ENCODE data around the gene PLAC9. TPM values are rescaled to one million over a fixed set of nuclear protein-coding genes. Genes with fewer than 3 reads are reported as not detected.
A peak's percentile ranks its signal among the peaks of the same experiment; 100 is the strongest.
"Not testable (repeated sequence)": the region's sequence is repeated elsewhere in the genome, so short reads cannot be mapped to it uniquely, and the experiment has no call there.

Gene PLAC9
- total RNA-seq, 4 donors from 2014 or later = 1.7 to 6.6 (median 5.7) TPM; not detected in 1

GRCh38 chr10:80122746-80123145 lies 9.8 kb upstream of the PLAC9 start:
- in situ Hi-C loops (cut with MboI; ENCODE audit: low pct_ligation_motif_present in 1 of 4, low pct_unique_long_range_greater_than_20kb in 1 of 4, low sequenced_read_pairs in 3 of 4) (loop anchor here in 1 of 4 donors (25.0 kb wide), 1 partner anchor 110 kb away; no protein-coding TSS in a partner anchor), intact Hi-C loops (cut with DNase I; ENCODE audit: low total_unique reads) (no loop called here)
- H3K4me1 ChIP-seq = no peaks in the 10 kb centered on the region
- TF ChIP-seq CTCF (IDR thresholded peaks at IDR 0.05) (no peak), POLR2A (IDR thresholded peaks at IDR 0.05) (no peak), POLR2AphosphoS5 (IDR thresholded peaks at IDR 0.05) (no peak), EP300 (IDR thresholded peaks at IDR 0.05; ENCODE audit: low read depth) (no peak)
- H3K27me3 ChIP-seq = no peaks in the 10 kb centered on the region
- 67 to 69% methylated on average over 1 to 2 of the region's 2 CpGs for WGBS, 2 donors (ENCODE audit: low coverage in 1 of 2)
- H3K36me3 ChIP-seq = no peaks in the 10 kb centered on the region
- H3K27ac ChIP-seq = no peak overlapping the region
- no peaks in the 10 kb centered on the region for H3K9me3 ChIP-seq
- H3K4me3 ChIP-seq = no peak overlapping the region
- DNase-seq = no peak

- Histone ChIP-seq H3K4me1 (no peaks in the 10 kb centered on the region), H3K36me3 (no peaks in the 10 kb centered on the region), H3K27ac (no peak overlapping the region), H3K27me3 (peaks cover 12% of the 10 kb centered on the region), H3K4me3 (no peak overlapping the region), H3K9me3 (no peaks in the 10 kb centered on the region)
- no peak for TF ChIP-seq CTCF (IDR thresholded peaks at IDR 0.05)
- TF ChIP-seq POLR2AphosphoS5 (IDR thresholded peaks at IDR 0.05) = no peak
- TF ChIP-seq EP300 (IDR thresholded peaks at IDR 0.05; ENCODE audit: low read depth) = no peak
- no peak for TF ChIP-seq POLR2A (IDR thresholded peaks at IDR 0.05)
- WGBS, 2 donors (ENCODE audit: low coverage in 1 of 2) = 44 to 50% methylated on average over 1 to 4 of the region's 4 CpGs
- intact Hi-C loops (cut with DNase I; ENCODE audit: low total_unique reads) (no loop called here), in situ Hi-C loops (cut with MboI; ENCODE audit: low pct_ligation_motif_present in 1 of 4, low pct_unique_long_range_greater_than_20kb in 1 of 4, low sequenced_read_pairs in 3 of 4) (no loop called here)
- no peak for DNase-seq
Observed at GRCh38 chr10:80126876-80127275, 5.7 kb upstream of the PLAC9 start.

- in situ Hi-C loops (cut with MboI; ENCODE audit: low pct_ligation_motif_present in 1 of 4, low pct_unique_long_range_greater_than_20kb in 1 of 4, low sequenced_read_pairs in 3 of 4) = no loop called here
- Histone ChIP-seq H3K36me3 (no peaks in the 10 kb centered on the region), H3K4me1 (peaks cover 0 to 9% (median 3%) of the 10 kb centered on the region in 4 donors), H3K4me3 (no peak overlapping the region), H3K27me3 (peaks cover 47% of the 10 kb centered on the region), H3K9me3 (no peaks in the 10 kb centered on the region), H3K27ac (no peak overlapping the region)
- intact Hi-C loops (cut with DNase I; ENCODE audit: low total_unique reads) = no loop called here
- WGBS, 2 donors (ENCODE audit: low coverage in 1 of 2) = 68 to 84% methylated on average over 4 to 6 of the region's 6 CpGs
- no peak for DNase-seq
- no peak for TF ChIP-seq CTCF (IDR thresholded peaks at IDR 0.05)
- no peak for TF ChIP-seq EP300 (IDR thresholded peaks at IDR 0.05; ENCODE audit: low read depth)
- no peak for TF ChIP-seq POLR2A (IDR thresholded peaks at IDR 0.05)
- no peak for TF ChIP-seq POLR2AphosphoS5 (IDR thresholded peaks at IDR 0.05)
Observed at GRCh38 chr10:80131499-80131901, 1.0 kb upstream of the PLAC9 start.

GRCh38 chr10:80133206-80133605 lies 676 bp downstream of the PLAC9 start:
- no peak for DNase-seq
- H3K27ac ChIP-seq = peak overlapping the region; percentile 56 to 75 (median 62)
- H3K9me3 ChIP-seq = no peaks in the 10 kb centered on the region
- TF ChIP-seq POLR2AphosphoS5 (IDR thresholded peaks at IDR 0.05) = peak in 1 of 3 donors; percentile 22
- TF ChIP-seq CTCF (IDR thresholded peaks at IDR 0.05) = no peak
- TF ChIP-seq EP300 (IDR thresholded peaks at IDR 0.05; ENCODE audit: low read depth) = no peak
- no peak for TF ChIP-seq POLR2A (IDR thresholded peaks at IDR 0.05)
- peaks cover 56% of the 10 kb centered on the region for H3K27me3 ChIP-seq
- in situ Hi-C loops (cut with MboI; ENCODE audit: low pct_ligation_motif_present in 1 of 4, low pct_unique_long_range_greater_than_20kb in 1 of 4, low sequenced_read_pairs in 3 of 4) = no loop called here
- 34 to 54% methylated on average over 3 to 6 of the region's 6 CpGs for WGBS, 2 donors (ENCODE audit: low coverage in 1 of 2)
- intact Hi-C loops (cut with DNase I; ENCODE audit: low total_unique reads) = no loop called here
- peaks cover 0 to 9% (median 3%) of the 10 kb centered on the region in 4 donors for H3K4me1 ChIP-seq
- peak overlapping the region in 2 of 4 donors; percentile 23 to 41 for H3K4me3 ChIP-seq
- H3K36me3 ChIP-seq = no peaks in the 10 kb centered on the region

GRCh38 chr10:80133687-80134086 lies 1.2 kb downstream of the PLAC9 start:
- H3K9me3 ChIP-seq; intact Hi-C loops (cut with DNase I; ENCODE audit: low total_unique reads); DNase-seq; H3K36me3 ChIP-seq; in situ Hi-C loops (cut with MboI; ENCODE audit: low pct_ligation_motif_present in 1 of 4, low pct_unique_long_range_greater_than_20kb in 1 of 4, low sequenced_read_pairs in 3 of 4); H3K4me1 ChIP-seq: not testable (repeated sequence)
- H3K4me3 ChIP-seq = peak overlapping the region in 2 of 4 donors; percentile 23 to 41
- WGBS, 2 donors (ENCODE audit: low coverage in 1 of 2) = 73 to 84% methylated on average over 3 to 9 of the region's 9 CpGs
- peak overlapping the region; percentile 56 to 75 (median 62) for H3K27ac ChIP-seq
- H3K27me3 ChIP-seq = peaks cover 56% of the 10 kb centered on the region

Data from transverse colon (tissue), 4 donors.